Fibroblast of lung (primary cell): ENCODE data around the gene TBCA.

ENCODE experiments used
- CTCF ChIP-seq, 2 donors: IDR thresholded peaks in 1 of 2; conservative IDR thresholded peaks in 1 of 2; 1 replicate in 1 of 2; 2 replicates in 1 of 2; pipeline ENCODE4 v1.5.1; 2011 to 2012; ENCODE audit warnings: low read length in 2 of 2, control low read depth in 1 of 2, inconsistent platforms in 1 of 2, low read depth in 1 of 2, mild to moderate bottlenecking in 1 of 2
- EZH2 ChIP-seq: IDR thresholded peaks from 2 replicates; pipeline ENCODE4 v1.5.1; 2012; ENCODE audit warnings: low read length, control low read depth, mild to moderate bottlenecking; ENCODE audit errors: missing control alignments

- TF ChIP-seq CTCF (conservative IDR thresholded peaks at IDR 0.05 in 1 of 2, IDR thresholded peaks at IDR 0.05 in 1 of 2; ENCODE audit: low read depth in 1 of 2, low read length in 2 of 2) (no peak), EZH2 (no peak)
These were observed 1.2 kb upstream of the TBCA start for GRCh38 chr5:77777281-77777892.
